Retina (tissue), 1 donor: Measurements from ENCODE around the gene TFCP2L1.
A peak's percentile ranks its signal among the peaks of the same experiment; 100 is the strongest.
"Not testable (repeated sequence)": the region's sequence is repeated elsewhere in the genome, so short reads cannot be mapped to it uniquely, and the experiment has no call there.

Experiments
- DNase-seq: peaks from one replicate; pipeline ENCODE4 v3.0.0-alpha.2; 2016

The TFCP2L1 gene, protein sequence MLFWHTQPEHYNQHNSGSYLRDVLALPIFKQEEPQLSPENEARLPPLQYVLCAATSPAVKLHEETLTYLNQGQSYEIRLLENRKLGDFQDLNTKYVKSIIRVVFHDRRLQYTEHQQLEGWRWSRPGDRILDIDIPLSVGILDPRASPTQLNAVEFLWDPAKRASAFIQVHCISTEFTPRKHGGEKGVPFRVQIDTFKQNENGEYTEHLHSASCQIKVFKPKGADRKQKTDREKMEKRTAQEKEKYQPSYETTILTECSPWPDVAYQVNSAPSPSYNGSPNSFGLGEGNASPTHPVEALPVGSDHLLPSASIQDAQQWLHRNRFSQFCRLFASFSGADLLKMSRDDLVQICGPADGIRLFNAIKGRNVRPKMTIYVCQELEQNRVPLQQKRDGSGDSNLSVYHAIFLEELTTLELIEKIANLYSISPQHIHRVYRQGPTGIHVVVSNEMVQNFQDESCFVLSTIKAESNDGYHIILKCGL

DNA sequence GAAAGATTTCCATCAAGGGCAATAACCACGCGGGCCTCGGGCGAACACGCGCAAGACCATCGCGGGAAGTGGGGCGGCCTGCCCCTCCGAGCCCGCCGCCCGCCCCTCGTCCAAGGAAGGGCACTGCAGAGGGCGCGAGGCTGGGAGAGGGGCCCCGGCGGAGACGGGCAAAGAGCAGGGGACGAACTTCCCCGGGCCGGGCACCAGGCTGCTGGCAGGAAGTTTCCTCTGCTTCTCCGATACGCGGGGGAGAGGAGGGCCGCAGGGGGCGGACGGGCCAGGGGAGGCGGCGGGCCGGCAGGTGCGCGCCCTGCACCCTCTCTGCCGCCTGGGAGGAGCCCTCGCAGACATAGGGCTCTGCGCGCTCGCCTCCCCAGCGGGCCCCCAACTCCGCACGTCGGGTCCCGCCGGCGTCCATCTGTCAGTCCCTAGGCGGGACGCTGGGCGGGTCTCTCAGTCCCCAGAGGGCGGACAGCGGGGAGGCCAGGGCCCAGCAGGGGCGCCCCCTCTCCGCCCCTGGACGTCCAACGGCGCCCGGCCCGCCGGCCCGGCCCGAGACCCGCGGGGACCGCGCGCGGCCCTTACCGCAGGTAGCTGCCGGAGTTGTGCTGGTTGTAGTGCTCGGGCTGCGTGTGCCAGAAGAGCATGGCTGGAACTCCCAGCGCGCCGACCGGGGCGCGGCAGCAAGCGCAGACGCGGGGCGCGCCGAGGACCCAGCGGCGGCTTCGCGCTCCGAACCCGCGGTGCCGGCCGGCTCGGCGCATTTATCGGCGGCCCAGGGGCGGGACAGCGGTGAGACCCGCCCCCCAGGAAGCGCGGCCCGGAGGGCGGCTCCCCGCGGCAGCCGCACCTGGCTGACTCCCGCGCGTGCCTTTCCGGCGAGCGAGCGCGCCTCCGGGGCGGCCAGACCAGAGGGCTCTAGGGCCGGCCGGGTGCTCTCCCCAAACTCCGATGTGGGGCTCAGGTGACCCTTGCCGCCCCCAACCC is at the start of gene TFCP2L1:
Gene TFCP2L1, minus strand, starts transcription at position 740 of the 987 bp plus-strand sequence. Its CDS starts 93 bp downstream, at position 647.
- DNase-seq = peak; percentile 50

DNA sequence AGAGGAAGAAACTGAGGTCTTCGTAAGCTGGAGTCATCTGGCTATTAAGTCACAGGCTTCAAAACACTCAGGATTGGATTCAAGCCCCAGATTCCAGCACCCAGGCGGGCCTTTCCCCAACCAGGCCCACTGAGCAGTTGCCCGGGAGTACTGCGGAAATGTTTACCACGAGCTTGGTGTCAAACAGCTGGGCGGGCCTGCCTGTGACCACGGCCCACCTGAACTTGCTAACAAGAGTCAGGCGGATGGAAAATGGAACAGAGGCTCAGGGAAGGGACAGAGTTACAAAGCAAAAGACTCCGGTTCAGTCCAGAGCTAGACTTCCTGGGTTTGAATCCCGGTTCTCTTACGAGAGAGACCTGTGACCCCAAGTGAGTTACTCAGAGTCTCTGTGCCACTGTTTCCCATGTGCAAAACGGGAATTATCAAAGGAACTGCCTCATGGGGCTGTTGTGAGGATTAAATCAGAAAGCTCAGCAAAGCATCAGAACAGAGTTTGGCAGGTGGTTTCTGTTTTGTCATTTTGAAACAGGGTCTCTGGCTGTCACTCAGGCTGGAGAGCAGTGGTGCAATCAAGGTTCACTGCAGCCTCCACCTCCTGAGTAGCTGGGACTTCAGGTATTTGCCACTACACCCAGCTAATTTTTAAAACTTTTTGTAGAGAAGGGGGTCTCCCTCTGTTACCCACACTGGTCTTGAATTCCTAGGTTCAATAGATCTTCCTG is 49.0 kb upstream of the TFCP2L1 start:
- no peak for DNase-seq

DNA sequence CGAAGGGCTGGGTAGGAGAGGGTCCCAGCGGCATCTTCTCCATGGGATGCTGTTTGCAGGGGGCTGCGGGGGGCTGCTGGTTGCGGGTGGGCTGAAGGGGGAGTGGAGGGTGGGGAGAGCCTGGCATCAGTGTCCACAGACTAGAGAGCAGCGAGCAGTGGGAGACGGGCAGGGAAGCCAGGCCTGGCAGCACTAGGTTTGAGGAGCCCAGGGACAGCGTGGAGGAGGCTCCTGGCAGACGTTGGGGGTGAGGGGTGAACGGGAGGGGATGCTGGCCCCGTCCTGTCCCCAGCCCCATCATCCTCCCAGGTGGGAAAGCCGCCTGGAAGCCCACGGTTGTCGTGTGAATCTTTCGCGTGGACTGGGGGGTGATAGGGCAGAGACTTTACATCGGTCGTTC is 48.2 kb upstream of the TFCP2L1 start:
- DNase-seq = no peak

DNA sequence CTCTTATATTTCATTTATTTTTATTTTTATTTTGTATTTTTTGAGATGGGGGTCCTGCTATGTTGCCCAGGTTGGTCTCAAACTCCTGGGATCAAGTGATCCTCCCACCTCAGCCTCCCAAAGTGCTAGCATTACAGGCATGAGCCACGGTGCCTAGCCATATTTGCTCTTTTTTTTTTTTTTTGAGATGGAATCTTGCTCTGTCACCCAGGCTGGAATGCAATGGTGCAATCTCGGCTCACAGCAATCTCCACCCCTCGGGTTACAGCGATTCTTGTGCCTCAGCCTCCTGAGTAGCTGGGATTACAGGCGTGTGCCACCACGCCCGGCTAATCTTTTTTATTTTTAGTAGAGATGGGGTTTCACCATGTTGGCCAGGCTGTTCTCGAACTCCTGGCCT is 46.3 kb upstream of the TFCP2L1 start:
- DNase-seq = not testable (repeated sequence)

DNA sequence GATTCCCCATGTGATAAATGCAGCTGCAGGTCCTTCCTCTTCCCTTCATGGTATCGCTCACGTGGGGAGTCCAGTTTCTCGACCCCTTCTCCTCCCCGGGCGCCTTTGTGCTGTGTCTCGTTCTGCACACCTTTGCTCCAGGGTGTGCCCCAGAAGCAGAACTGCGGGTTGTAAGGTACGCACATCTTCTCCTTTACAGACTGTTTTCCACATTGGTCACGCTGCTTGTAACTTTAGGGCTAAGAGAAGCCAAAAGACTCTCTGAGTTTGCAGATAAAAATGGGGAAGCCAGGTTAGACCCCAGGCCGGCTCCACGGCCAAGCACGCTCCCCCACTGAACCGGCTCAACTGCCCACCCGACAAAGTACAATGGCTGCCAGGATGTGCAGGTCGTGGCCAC is 45.9 kb upstream of the TFCP2L1 start:
- no peak for DNase-seq

DNA sequence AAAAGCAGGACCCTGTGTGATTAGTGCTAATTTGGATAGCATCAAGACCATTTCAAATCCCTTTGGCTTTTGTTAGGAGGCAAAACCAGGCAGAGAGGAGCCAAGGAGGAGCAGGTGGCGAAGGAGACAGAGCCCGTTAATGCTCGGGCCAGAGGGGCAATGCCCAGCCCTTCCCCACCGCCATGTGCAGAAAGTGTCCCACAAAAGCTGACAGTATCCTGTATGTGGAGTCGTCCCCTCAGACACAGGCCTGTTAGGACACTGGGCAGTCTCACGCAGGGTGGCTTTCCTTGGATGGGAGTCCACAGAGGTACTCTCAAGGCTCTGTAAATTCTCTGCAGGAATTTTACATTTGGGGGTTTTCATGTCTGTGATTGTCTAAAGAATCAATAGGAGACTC is 44.8 kb upstream of the TFCP2L1 start:
- no peak for DNase-seq

DNA sequence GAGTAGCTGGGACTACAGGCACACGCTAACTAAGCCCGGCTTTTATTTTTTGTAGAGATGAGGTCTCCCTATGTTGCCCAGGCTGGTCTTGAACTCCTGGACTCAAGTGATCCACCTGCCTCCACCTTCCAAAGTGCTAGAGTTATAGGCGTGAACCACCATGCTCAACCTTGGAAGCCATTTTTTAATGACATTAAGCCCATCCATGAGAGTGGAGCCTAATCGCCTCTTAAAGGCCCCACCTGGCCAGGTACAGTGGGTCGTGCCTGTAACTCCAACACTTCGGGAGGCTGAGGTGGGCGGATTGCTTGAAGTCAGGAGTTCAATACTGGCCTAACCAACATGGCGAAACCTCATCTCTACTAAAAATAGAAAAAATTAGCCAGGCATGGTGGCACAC is 41.6 kb upstream of the TFCP2L1 start:
- DNase-seq = no peak

DNA sequence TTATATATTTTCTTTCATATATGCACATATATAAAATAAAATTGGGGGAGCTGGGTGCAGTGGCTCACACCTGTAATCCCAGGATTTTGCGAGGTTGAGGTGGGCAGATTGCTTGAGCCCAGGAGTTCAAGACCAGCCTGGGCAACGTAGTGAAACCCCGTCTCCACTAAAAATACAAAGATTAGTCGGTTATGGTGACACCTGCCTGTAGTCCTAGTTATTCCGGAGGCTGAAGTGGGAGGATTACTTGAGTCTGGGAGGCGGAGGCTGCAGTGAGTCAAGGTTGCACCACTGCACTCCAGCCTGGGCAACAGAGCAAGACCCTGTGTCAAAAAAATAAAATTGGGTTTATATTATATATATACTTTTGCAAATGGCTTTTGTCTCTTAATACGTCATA is 39.6 kb upstream of the TFCP2L1 start:
- DNase-seq = no peak

DNA sequence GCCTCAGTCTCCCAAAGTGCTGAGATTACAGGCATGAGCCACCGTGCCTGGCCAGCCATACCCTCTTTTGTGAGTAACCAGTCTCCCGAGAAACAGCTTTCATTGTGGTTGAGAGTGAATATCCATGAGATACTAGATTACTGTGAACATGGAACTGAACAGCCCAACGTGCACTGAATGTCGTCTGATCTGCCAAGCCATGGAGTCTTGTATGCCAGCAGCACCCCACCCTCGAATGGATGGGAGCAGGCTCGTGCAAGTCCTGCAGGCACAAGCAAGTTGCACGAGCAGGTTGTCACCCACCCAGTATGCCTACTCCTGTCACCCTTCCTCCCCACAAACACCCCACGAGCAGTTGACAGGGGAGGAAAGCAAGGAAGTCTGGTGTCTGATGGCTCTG is 36.5 kb upstream of the TFCP2L1 start:
- no peak for DNase-seq

DNA sequence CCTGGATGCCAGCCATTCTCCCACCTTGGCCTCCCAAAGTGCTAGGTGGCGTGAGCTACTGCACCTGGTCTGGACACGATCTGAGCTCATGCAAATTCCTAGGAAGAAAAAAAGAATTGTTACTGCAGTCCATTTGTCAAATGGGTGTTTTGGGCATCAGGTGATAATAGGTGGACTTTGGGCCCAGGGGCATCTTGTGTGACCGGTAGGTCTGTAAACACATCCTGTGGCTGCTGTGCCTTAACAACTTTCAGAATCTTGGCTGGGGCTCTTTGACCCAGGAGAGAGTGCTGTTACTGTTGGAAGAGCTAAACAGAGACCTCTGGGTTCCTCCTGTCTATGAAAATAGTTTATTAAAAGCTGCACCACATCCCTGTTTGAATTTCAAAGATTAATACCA is 34.9 kb upstream of the TFCP2L1 start:
- no peak for DNase-seq

DNA sequence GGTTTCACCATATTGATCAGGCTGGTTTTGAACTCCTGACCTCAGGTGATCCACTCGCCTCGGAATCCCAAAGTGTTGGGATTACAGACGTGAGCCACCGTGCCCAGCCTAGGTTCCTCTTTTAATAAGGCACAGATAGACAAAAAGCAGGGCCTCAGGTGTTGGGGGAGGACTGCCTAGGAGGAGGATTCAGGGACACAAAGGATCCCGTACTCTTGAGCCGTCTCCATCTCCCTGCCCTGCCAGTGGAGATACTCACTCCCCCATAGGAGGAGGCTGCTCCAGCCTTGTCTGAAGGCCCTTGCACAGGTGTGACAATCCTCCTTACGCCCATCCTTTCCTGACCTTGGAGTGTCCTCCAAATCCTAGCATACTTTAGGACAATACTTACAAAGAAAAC is 32.0 kb upstream of the TFCP2L1 start:
- no peak for DNase-seq

DNA sequence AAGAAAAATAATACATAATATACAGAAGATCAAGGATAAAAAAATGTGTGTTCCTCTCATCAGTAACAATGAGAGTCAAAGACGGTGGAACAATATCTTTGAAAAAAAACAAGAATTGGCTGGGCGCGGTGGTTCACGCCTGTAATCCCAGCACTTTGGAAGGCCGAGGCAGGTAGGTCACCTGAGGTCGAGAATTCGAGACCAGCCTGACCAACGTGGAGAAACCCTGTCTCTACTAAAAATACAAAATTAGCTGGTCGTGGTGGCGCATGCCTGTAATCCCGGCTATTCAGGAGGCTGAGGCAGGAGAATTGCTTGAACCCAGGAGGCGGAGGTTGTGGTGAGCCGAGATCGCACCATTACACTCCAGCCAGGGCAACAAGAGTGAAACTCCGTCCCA is 28.7 kb upstream of the TFCP2L1 start:
- not testable (repeated sequence) for DNase-seq

DNA sequence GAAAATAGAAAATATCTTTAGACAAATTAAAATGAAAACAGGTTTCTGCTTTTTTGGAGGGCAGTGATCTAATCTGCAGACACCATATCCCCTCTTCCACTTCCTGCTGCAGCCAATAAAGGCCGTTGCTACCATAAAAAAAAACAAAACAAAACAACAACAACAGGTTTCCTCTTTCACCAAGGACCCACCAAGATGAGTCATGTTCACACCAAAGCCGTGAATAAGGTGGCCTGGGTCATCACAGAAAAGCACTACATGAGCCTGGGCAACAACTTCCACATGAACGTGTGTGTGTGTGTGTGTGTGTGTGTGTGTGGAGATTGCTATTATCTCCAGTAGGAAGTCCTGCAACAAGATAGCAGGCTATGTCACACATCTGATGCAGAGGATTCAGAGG is 24.8 kb upstream of the TFCP2L1 start:
- DNase-seq = no peak

DNA sequence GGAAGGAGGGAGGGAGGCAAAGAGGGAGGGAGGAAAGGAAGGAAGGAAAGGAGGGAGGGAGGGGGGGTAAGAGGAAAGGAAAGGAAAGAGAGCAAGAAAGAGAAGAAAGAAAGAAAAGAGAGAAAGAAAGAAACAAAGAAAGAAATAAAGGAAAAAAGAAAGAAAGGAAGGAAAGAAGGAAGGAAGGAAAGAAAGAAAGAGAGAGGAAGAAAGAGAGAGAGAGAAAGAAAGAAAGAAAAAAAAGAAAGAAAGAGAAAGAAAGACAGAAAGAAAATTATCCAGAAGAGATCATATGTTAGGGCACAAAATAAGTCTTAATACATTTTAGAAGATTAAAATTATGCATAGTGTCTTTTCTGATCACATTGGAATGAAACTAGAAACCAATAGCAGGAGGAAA is 24.3 kb upstream of the TFCP2L1 start:
- no peak for DNase-seq

DNA sequence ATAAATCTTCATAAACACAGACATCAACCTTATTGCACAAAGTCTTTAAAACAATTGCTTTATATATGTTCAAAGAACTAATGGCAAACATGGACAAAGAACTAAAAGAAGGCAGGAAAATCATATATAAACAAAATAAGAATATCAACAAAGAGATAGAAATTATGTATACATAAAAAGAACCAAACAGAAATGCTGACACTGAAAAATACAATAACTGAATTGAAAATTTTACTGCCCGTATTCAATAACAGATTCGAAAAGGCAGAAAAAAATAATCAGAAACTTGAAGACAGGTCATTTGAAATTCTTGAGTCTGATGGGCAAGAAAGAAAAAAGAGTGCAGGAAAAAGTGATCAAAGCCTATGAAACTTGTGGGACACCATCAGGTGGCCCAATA is 22.0 kb upstream of the TFCP2L1 start:
- no peak for DNase-seq

DNA sequence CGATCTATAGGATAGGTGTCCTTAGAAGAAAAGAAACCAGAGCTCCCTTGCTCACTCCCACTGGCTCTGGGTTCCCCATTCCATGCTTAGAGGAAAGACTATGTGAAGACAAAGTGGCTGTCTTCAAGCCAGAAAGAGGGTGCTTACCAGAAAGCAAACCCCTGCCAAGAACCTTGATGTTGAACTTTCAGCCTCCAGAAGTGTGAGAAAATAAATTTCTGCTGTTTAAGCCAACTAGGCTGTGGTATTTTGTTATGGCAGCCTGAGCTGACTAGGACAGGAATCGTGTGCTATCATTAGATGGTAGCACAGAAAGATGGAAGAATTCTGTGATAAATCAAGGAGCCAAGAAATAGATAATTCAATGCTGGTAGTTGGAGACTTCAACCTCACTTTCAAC is 19.9 kb upstream of the TFCP2L1 start:
- DNase-seq = no peak

DNA sequence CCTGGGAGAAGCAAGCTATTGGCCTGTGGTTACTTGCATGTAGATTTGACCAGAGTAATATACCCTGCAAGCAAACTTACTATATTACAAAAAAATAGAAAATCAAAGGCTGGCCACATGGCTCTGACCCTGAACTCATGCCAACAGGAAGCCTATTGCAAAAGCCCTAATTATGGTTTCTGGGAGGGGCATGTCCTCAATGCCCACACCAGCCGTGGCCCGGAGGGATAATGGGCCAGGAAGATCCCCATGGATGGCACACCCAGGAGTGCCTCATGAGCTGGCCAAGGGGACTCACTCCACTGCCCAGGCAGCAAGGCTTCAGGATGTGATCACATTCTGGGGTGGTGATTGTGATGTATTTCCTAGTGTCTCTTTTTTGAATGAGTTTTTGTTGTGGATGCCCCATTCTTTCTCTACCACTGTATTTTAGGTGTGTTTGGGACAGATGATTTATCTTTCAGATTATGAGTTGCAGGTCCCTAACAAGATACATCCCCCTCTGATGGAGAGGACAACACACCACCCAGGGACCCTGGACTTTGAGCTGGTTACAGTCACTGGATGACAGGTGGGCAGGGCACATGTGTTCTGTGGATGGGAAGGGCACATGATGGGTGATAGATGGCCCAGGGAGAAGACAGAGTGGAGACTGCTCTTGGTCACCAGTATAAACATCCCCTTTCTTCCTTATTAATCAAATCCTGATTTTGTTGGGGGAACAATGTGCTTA is 18.7 kb upstream of the TFCP2L1 start:
- DNase-seq = no peak

DNA sequence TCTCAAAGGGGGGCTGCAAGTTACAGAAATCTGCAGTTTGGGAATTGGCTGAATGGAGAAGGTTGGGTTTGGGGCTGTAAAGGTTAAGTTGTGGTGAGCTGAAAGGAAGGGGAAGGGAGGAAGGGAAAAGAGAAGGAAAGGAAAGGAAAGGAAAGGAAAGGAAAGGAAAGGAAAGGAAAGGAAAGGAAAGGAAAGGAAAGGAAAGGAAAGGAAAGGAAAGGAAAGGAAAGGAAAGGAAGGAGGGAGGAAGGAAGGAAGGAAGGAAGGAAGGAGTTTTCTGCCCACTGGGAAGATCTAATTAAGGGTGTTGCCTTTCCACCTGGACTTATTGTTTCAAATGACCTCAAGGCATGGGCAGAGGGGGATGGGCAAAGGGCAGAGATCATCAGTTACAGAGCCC is 16.2 kb upstream of the TFCP2L1 start:
- not testable (repeated sequence) for DNase-seq

DNA sequence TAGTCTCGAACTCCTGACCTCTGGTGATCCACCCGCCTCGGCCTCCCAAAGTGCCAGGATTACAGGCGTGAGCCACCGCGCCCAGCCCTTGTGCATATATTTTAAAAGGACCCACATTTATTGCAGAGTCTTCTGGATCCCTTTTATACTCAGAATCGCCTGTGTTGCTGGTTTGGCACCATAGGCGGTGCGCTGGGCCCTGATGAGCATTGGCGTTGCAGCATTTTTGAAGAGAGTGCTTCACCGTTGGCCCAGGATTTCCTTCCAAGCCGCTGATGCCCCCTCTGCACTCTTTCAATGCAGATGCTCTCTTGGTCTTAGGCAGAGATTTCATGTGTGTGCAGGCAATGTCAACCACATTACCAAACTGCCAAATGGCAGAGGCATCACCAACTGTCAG is 13.5 kb upstream of the TFCP2L1 start:
- DNase-seq = no peak

DNA sequence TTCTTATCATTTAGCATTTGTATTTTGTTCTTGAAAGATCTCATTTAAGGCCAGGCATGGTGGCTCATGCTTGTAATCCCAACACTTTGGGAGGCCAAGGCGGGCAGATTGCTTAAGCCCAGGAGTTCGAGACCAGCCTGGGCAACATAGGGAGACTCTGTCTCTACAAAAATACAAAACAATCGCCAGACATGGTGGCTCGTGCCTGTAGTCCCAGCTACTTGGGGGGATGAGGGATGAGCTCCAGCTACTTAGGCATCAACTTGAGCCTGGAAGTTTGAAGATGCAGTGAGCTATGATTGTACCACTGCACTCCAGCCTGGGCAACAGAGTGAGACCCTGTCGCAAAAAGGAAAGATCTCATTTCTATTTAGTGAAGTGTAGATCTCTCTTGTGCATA is 12.9 kb upstream of the TFCP2L1 start:
- DNase-seq = not testable (repeated sequence)

DNA sequence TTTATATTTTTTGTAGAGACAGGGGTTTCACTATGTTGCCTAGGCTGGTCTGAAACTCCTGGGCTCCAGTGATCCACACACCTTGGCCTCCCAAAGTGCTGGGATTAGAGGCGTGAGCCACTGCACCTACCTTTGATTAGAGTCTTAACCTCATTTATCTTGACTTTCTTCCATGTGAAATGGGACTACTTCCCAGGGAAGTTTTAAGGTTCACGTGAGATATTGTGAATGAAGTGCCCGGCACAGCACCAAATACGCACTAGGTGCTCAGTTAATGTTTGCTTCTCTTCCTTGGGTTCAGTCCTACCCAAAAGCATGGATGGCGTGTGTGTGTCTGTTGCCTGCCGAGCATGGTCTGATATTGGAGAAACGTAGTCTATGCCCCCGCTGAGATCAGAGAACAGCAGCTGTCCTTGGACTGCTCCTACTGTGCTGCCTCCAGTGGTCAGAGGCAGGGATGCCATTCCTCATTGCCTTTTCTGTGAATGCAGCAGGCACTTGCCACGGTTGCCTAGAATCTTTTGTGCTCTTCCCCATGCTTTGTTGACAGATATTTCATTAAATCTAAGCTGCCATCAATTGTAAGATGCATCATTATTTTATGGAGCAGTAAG is 12.3 kb upstream of the TFCP2L1 start:
- peak; percentile 28 for DNase-seq
